ENCODE results near the gene DKC1.
A peak's percentile ranks its signal among the peaks of the same experiment; 100 is the strongest.

The DKC1 gene

GRCh38 chrX:154750301-154751202 lies 12.1 kb upstream of the DKC1 start, which contains the start of gene GAB3:
Gene GAB3 (minus strand): TSS chrX:154751077. CDS start chrX:154751025, 52 bp downstream.
- H3K4me1 ChIP-seq (ENCODE audit: insufficient read depth, low read length): no peaks in the 10 kb centered on the region
- H3K9me3 ChIP-seq (ENCODE audit: control insufficient read depth, insufficient read depth, low read length): no peaks in the 10 kb centered on the region
- H3K9ac ChIP-seq (ENCODE audit: low read depth, low read length): peak within 1 kb of the TSS; percentile 38; the same call in 1 of the 2 replicates
- H3K36me3 ChIP-seq (ENCODE audit: insufficient read depth, low read length): no peaks in the 10 kb centered on the region

- Histone ChIP-seq H3K36me3 (ENCODE audit: insufficient read depth, low read length) (no peaks in the 10 kb centered on the region), H3K9ac (ENCODE audit: low read depth, low read length) (peak overlapping the region; percentile 38; the same call in 1 of the 2 replicates), H3K9me3 (ENCODE audit: control insufficient read depth, insufficient read depth, low read length) (no peaks in the 10 kb centered on the region), H3K4me1 (ENCODE audit: insufficient read depth, low read length) (no peaks in the 10 kb centered on the region)
These were observed 11.4 kb upstream of the DKC1 start for GRCh38 chrX:154751203-154751668.

GRCh38 chrX:154751669-154752271 lies 10.9 kb upstream of the DKC1 start:
- Histone ChIP-seq H3K9me3 (ENCODE audit: control insufficient read depth, insufficient read depth, low read length) (no peaks in the 10 kb centered on the region), H3K36me3 (ENCODE audit: insufficient read depth, low read length) (no peaks in the 10 kb centered on the region), H3K9ac (ENCODE audit: low read depth, low read length) (no peak overlapping the region), H3K4me1 (ENCODE audit: insufficient read depth, low read length) (no peaks in the 10 kb centered on the region)

GRCh38 chrX:154758696-154759095 lies 4.0 kb upstream of the DKC1 start:
- H3K4me1 ChIP-seq (ENCODE audit: insufficient read depth, low read length): no peaks in the 10 kb centered on the region; the same call in 1 of the 2 replicates
- H3K36me3 ChIP-seq (ENCODE audit: insufficient read depth, low read length): no peaks in the 10 kb centered on the region
- H3K9me3 ChIP-seq (ENCODE audit: control insufficient read depth, insufficient read depth, low read length): no peaks in the 10 kb centered on the region
- no peak overlapping the region for H3K9ac ChIP-seq (ENCODE audit: low read depth, low read length)

- peak overlapping the region; percentile 69 for H3K9ac ChIP-seq (ENCODE audit: low read depth, low read length)
- no peaks in the 10 kb centered on the region; the same call in 1 of the 2 replicates for H3K4me1 ChIP-seq (ENCODE audit: insufficient read depth, low read length)
- no peaks in the 10 kb centered on the region for H3K9me3 ChIP-seq (ENCODE audit: control insufficient read depth, insufficient read depth, low read length)
- H3K36me3 ChIP-seq (ENCODE audit: insufficient read depth, low read length): peaks cover 21% of the 10 kb centered on the region
These were observed 607 bp upstream of the DKC1 start for GRCh38 chrX:154761977-154762536.

- Histone ChIP-seq H3K9me3 (ENCODE audit: control insufficient read depth, insufficient read depth, low read length) (no peaks in the 10 kb centered on the region; the same call in 1 of the 2 replicates), H3K9ac (ENCODE audit: low read depth, low read length) (no peak overlapping the region), H3K4me1 (ENCODE audit: insufficient read depth, low read length) (no peaks in the 10 kb centered on the region), H3K36me3 (ENCODE audit: insufficient read depth, low read length) (peaks cover 32% of the 10 kb centered on the region)
These were observed 12.0 kb downstream of the DKC1 start for GRCh38 chrX:154774622-154775021.

GRCh38 chrX:154775419-154776349 lies 13.0 kb downstream of the DKC1 start:
- no peaks in the 10 kb centered on the region for H3K4me1 ChIP-seq (ENCODE audit: insufficient read depth, low read length)
- no peaks in the 10 kb centered on the region; the same call in 1 of the 2 replicates for H3K9me3 ChIP-seq (ENCODE audit: control insufficient read depth, insufficient read depth, low read length)
- H3K9ac ChIP-seq (ENCODE audit: low read depth, low read length): no peak overlapping the region
- H3K36me3 ChIP-seq (ENCODE audit: insufficient read depth, low read length): peaks cover 32% of the 10 kb centered on the region

GRCh38 chrX:154776753-154777152 lies 14.1 kb downstream of the DKC1 start:
- H3K4me1 ChIP-seq (ENCODE audit: insufficient read depth, low read length): no peaks in the 10 kb centered on the region
- H3K9ac ChIP-seq (ENCODE audit: low read depth, low read length): no peak overlapping the region
- H3K36me3 ChIP-seq (ENCODE audit: insufficient read depth, low read length): peaks cover 31% of the 10 kb centered on the region
- no peaks in the 10 kb centered on the region for H3K9me3 ChIP-seq (ENCODE audit: control insufficient read depth, insufficient read depth, low read length)

- peaks cover 22% of the 10 kb centered on the region for H3K36me3 ChIP-seq (ENCODE audit: insufficient read depth, low read length)
- no peak overlapping the region for H3K9ac ChIP-seq (ENCODE audit: low read depth, low read length)
- no peaks in the 10 kb centered on the region for H3K9me3 ChIP-seq (ENCODE audit: control insufficient read depth, insufficient read depth, low read length)
- no peaks in the 10 kb centered on the region for H3K4me1 ChIP-seq (ENCODE audit: insufficient read depth, low read length)
These were observed 16.6 kb downstream of the DKC1 start for GRCh38 chrX:154779261-154779660.

GRCh38 chrX:154780968-154781367 lies 18.3 kb downstream of the DKC1 start:
- Histone ChIP-seq H3K9ac (ENCODE audit: low read depth, low read length) (no peak overlapping the region), H3K4me1 (ENCODE audit: insufficient read depth, low read length) (no peaks in the 10 kb centered on the region), H3K36me3 (ENCODE audit: insufficient read depth, low read length) (peaks cover 18% of the 10 kb centered on the region), H3K9me3 (ENCODE audit: control insufficient read depth, insufficient read depth, low read length) (no peaks in the 10 kb centered on the region)

- H3K9ac ChIP-seq (ENCODE audit: low read depth, low read length): no peak overlapping the region
- no peaks in the 10 kb centered on the region for H3K4me1 ChIP-seq (ENCODE audit: insufficient read depth, low read length)
- no peaks in the 10 kb centered on the region for H3K9me3 ChIP-seq (ENCODE audit: control insufficient read depth, insufficient read depth, low read length)
- peaks cover 5% of the 10 kb centered on the region; the same call in 1 of the 2 replicates for H3K36me3 ChIP-seq (ENCODE audit: insufficient read depth, low read length)
These were observed 21.7 kb downstream of the DKC1 start for GRCh38 chrX:154784149-154784995.

GRCh38 chrX:154785716-154786115 lies 23.1 kb downstream of the DKC1 start:
- no peaks in the 10 kb centered on the region for H3K9me3 ChIP-seq (ENCODE audit: control insufficient read depth, insufficient read depth, low read length)
- 0 out of 2 replicates have a peak, but pooled peaks cover 3% of the 10 kb centered on the region for H3K4me1 ChIP-seq (ENCODE audit: insufficient read depth, low read length)
- no peak overlapping the region for H3K9ac ChIP-seq (ENCODE audit: low read depth, low read length)
- H3K36me3 ChIP-seq (ENCODE audit: insufficient read depth, low read length): peaks cover 5% of the 10 kb centered on the region; the same call in 1 of the 2 replicates

GRCh38 chrX:154791467-154791866 lies 28.8 kb downstream of the DKC1 start:
- no peak overlapping the region for H3K9ac ChIP-seq (ENCODE audit: low read depth, low read length)
- no peaks in the 10 kb centered on the region for H3K9me3 ChIP-seq (ENCODE audit: control insufficient read depth, insufficient read depth, low read length)
- peaks cover 6% of the 10 kb centered on the region for H3K4me1 ChIP-seq (ENCODE audit: insufficient read depth, low read length)
- H3K36me3 ChIP-seq (ENCODE audit: insufficient read depth, low read length): no peaks in the 10 kb centered on the region; the same call in 1 of the 2 replicates
